Hematopoietic multipotent progenitor cell treated with erythropoietin and hydrocortisone succinate and interleukin-3 and kit ligand, for 15 days (in vitro differentiated cells): ENCODE measurements around the gene FAM234B.

ENCODE experiments used
- DNase-seq: peaks from one replicate; pipeline ENCODE4 v3.0.0-alpha.2; 2015; ENCODE audit warnings: low spot score

Gene FAM234B

GRCh38 chr12:13044002-13044905, at the start of gene FAM234B:
Gene FAM234B (plus strand): TSS chr12:13044381. CDS start chr12:13044404, 23 bp downstream.
- peak; percentile 70 for DNase-seq

GRCh38 chr12:12995088-12995487, 49.1 kb upstream of the FAM234B start:
- peak; percentile 25 for DNase-seq

GRCh38 chr12:12996209-12996608, 48.0 kb upstream of the FAM234B start:
- DNase-seq = peak; percentile 89

GRCh38 chr12:12997156-12997555, 47.0 kb upstream of the FAM234B start:
- DNase-seq = peak; percentile 71

GRCh38 chr12:12997734-12998133, 46.4 kb upstream of the FAM234B start:
- DNase-seq = peak; percentile 34

- no peak for DNase-seq
Observed at GRCh38 chr12:12998248-12998647, 45.9 kb upstream of the FAM234B start.

GRCh38 chr12:12999271-12999958, 44.8 kb upstream of the FAM234B start:
- peak; percentile 49 for DNase-seq

- peak; percentile 95 for DNase-seq
Observed at GRCh38 chr12:12999959-13000615, 44.1 kb upstream of the FAM234B start, which contains the start of gene HEBP1. Gene HEBP1 (minus strand): TSS chr12:13000265. CDS start chr12:13000114, 151 bp downstream.

- no peak for DNase-seq
Observed at GRCh38 chr12:13000616-13000924, 43.6 kb upstream of the FAM234B start.

GRCh38 chr12:13000925-13001774, 43.0 kb upstream of the FAM234B start:
- DNase-seq = peak; percentile 73

- DNase-seq = no peak
Observed at GRCh38 chr12:13001775-13002040, 42.5 kb upstream of the FAM234B start.

GRCh38 chr12:13002301-13003097, 41.7 kb upstream of the FAM234B start:
- DNase-seq = no peak

- no peak for DNase-seq
Observed at GRCh38 chr12:13004361-13004760, 39.8 kb upstream of the FAM234B start.

GRCh38 chr12:13004986-13005385, 39.2 kb upstream of the FAM234B start:
- no peak for DNase-seq

- no peak for DNase-seq
Observed at GRCh38 chr12:13005649-13006048, 38.5 kb upstream of the FAM234B start.

- DNase-seq = no peak
Observed at GRCh38 chr12:13007496-13008233, 36.5 kb upstream of the FAM234B start.

GRCh38 chr12:13008741-13009380, 35.3 kb upstream of the FAM234B start:
- DNase-seq = no peak

- no peak for DNase-seq
Observed at GRCh38 chr12:13011098-13011497, 33.1 kb upstream of the FAM234B start.

- DNase-seq = no peak
Observed at GRCh38 chr12:13022851-13023271, 21.3 kb upstream of the FAM234B start.
